ENCODE results near the gene GINS1. TPM values are rescaled to one million over a fixed set of nuclear protein-coding genes. Genes with fewer than 3 reads are reported as not detected.

The GINS1 gene
- total and polyA plus RNA-seq, 2 donors (not counting 3 experiments of a cell fraction or from before 2014, with no cell fraction given): 8.2 to 26.3 TPM

DNA sequence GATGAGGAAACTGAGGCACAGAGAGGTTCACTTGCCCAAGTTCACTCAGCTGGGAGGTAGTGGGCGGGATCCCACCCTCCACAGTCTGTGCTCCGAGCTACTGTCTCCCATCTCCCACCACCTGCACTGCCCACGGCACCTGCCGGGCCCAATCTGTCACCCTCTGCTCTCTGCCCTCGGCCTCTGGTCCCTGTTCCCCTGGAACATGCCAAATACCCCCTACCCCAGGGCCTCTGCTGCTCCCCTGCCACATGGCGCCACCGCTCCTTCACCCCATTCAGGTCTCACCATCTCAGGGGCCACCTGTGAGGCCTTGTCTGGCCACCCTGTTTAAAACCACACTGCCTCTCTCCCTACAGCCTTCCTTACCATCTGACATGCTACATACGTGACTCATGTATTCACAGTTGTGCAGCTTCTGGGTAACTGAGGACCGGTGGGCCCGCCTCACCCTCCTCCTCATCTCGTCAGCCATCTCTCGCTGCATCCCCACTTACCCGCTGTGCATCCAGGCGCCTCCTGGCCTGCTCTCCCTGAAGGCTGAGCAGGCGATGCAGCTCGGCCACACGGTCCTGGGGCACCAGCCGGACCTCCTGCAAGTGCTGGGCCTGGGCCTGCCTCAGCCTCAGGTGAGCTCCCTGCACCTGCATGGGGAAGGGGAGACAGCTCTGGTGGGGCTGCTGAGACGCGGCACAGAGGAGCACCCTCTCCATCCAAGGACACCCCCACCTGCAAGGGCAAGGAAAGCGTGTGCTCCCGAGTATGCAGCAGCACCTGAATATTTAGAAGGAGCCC is 50.6 kb downstream of the GINS1 start:
- Histone ChIP-seq H4K20me1 (replicated peaks; ENCODE audit: control insufficient read depth, extremely low read depth, insufficient read depth, low read length) (no peaks in the 10 kb centered on the region), H3K4me1 (ENCODE audit: control insufficient read depth, extremely low read depth, insufficient read depth, low read length) (no peaks in the 10 kb centered on the region), H3K36me3 (ENCODE audit: control insufficient read depth in 2 of 2, extremely low read depth in 1 of 2, insufficient read depth in 2 of 2, low read length in 2 of 2) (peaks cover 3 to 30% of the 10 kb centered on the region in 2 experiments), H3K4me2 (ENCODE audit: insufficient read depth, low read length) (no peak overlapping the region), H3K9ac (replicated peaks; ENCODE audit: extremely low read depth, insufficient read depth, low read length) (no peak overlapping the region), H3K79me2 (ENCODE audit: control insufficient read depth, insufficient read depth, low read length) (no peaks in the 10 kb centered on the region), H3K27me3 (ENCODE audit: control insufficient read depth in 2 of 2, insufficient read depth in 2 of 2, low read length in 2 of 2) (no peaks in the 10 kb centered on the region), H3K9me3 (replicated peaks; ENCODE audit: control insufficient read depth, insufficient read depth, low read length) (no peaks in the 10 kb centered on the region), H3K4me3 (replicated peaks in 1 of 3; ENCODE audit: insufficient read depth in 1 of 3, low read depth in 1 of 3, low read length in 3 of 3) (no peak overlapping the region), H3K27ac (ENCODE audit: insufficient read depth, low read depth, low read length) (no peak overlapping the region), H3K9me1 (replicated peaks; ENCODE audit: control insufficient read depth, extremely low read depth, insufficient read depth, low read length) (no peaks in the 10 kb centered on the region), H2AFZ (ENCODE audit: low read depth, low read length) (no peak overlapping the region)
- BruUV-seq (replicated peaks): no TSS peak
- TF ChIP-seq, protein P1, sequence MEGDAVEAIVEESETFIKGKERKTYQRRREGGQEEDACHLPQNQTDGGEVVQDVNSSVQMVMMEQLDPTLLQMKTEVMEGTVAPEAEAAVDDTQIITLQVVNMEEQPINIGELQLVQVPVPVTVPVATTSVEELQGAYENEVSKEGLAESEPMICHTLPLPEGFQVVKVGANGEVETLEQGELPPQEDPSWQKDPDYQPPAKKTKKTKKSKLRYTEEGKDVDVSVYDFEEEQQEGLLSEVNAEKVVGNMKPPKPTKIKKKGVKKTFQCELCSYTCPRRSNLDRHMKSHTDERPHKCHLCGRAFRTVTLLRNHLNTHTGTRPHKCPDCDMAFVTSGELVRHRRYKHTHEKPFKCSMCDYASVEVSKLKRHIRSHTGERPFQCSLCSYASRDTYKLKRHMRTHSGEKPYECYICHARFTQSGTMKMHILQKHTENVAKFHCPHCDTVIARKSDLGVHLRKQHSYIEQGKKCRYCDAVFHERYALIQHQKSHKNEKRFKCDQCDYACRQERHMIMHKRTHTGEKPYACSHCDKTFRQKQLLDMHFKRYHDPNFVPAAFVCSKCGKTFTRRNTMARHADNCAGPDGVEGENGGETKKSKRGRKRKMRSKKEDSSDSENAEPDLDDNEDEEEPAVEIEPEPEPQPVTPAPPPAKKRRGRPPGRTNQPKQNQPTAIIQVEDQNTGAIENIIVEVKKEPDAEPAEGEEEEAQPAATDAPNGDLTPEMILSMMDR (IDR thresholded peaks at IDR 0.05; ENCODE audit: extremely low read depth in 1 of 2, insufficient read depth in 1 of 2, low read depth in 1 of 2, low read length in 2 of 2): no peak
- TF ChIP-seq GATA2 (IDR thresholded peaks at IDR 0.05; ENCODE audit: insufficient read depth, insufficient read length, low read depth, low read length) (no peak), POLR2AphosphoS5 (IDR thresholded peaks at IDR 0.05; ENCODE audit: insufficient read depth, low read depth, low read length) (no peak), MYC (IDR thresholded peaks at IDR 0.05; ENCODE audit: low read depth, low read length) (no peak), POLR2A (IDR thresholded peaks at IDR 0.05; ENCODE audit: low read depth, low read length) (no peak)
- intact Hi-C loops (cut with micrococcal nuclease) (no loop called here), dilution Hi-C loops (cut with MboI; ENCODE audit: extremely low pct_ligation_motif_present, low sequenced_read_pairs) (no loop called here)
- CTCF ChIA-PET: interaction anchor here (0.6 to 0.9 kb wide), 2 partner anchors 63 to 83 kb away, joined by 3 to 4 read pairs; no protein-coding TSS in a partner anchor
- no peak for FAIRE-seq
- no peak for DNase-seq (ENCODE audit: low read depth, low spot score)
- POLR2A ChIA-PET: no interaction called here

Data from endothelial cell of umbilical vein (primary cell).